ENCODE results near the gene EIF4H.
"Not testable (repeated sequence)": the region's sequence is repeated elsewhere in the genome, so short reads cannot be mapped to it uniquely, and the experiment has no call there.

EIF4H gene

DNA sequence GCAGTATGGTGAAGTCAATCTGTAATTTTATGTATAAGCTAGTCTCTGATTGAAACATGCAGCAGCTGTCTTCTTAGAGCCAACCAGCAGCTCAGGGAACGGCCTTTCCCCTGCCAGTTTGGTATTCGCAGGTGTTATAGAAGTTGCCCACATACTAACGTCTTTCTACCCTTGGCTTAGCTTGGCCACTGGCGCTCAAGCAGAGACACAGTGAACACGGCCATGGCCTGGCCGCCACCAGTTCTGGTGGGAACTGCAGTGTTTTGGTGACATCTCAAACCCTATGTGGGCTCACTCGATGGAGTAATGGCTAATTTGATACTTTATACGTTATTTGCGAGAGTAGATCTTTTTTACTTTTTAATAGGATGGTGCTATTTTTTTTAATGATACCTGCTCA lies 17.1 kb downstream of the EIF4H start:
- no peak overlapping the region for H3K4me3 ChIP-seq (ENCODE audit: low read length)
- no peaks in the 10 kb centered on the region for H3K4me1 ChIP-seq (ENCODE audit: control insufficient read depth, insufficient read depth, low read length)
- H3K36me3 ChIP-seq (ENCODE audit: control insufficient read depth, insufficient read depth, low read length), result peaks cover 38% of the 10 kb centered on the region
- no peaks in the 10 kb centered on the region for H3K27me3 ChIP-seq (ENCODE audit: control insufficient read depth, insufficient read depth, low read length)
- no peak overlapping the region for H3K9ac ChIP-seq (ENCODE audit: low read length)
- H3K9me3 ChIP-seq (ENCODE audit: control insufficient read depth, low read length), result no peaks in the 10 kb centered on the region

DNA sequence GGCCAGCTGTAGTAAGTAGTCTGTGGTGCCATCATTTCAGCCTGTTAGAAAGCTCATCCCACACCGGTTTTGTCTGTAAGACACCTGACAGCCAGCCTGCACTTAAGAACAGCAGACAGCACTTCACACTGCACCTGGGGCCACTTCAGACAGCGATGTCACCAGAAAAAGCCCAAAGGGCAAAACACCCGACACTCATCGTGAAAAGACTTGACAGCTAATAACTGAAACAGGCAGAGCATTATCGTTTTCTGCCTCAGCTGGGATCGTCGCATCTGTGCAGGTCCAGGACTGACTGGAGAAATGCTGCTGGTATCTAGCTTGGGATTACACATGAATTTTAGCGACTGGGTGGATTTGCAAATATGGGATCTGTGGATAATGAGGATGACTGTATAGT lies 18.9 kb downstream of the EIF4H start:
- Histone ChIP-seq H3K4me3 (ENCODE audit: low read length) (no peak overlapping the region), H3K9me3 (ENCODE audit: control insufficient read depth, low read length) (no peaks in the 10 kb centered on the region), H3K36me3 (ENCODE audit: control insufficient read depth, insufficient read depth, low read length) (peaks cover 38% of the 10 kb centered on the region), H3K9ac (ENCODE audit: low read length) (no peak overlapping the region), H3K4me1 (ENCODE audit: control insufficient read depth, insufficient read depth, low read length) (no peaks in the 10 kb centered on the region), H3K27me3 (ENCODE audit: control insufficient read depth, insufficient read depth, low read length) (no peaks in the 10 kb centered on the region)

DNA sequence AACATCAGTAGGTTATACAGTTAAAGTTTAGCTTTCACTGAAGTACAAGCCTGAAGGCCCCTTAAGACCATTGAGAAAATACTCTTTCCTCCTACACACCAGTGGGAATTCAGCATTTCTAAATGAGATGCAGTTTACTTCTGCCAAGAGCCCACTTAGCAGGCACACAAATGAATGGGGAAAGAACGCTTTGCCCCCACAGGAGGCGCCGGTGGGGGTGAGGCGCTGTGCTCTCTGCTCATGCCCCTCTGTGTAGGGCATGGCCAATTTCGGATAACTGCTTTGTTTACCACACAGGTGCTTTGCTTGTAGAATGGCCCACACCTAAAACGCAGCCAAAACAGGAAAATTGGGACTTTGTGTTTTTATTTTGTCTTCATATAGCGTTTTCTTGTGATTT lies 19.8 kb downstream of the EIF4H start:
- peaks cover 32% of the 10 kb centered on the region for H3K36me3 ChIP-seq (ENCODE audit: control insufficient read depth, insufficient read depth, low read length)
- H3K27me3 ChIP-seq (ENCODE audit: control insufficient read depth, insufficient read depth, low read length), result no peaks in the 10 kb centered on the region
- no peaks in the 10 kb centered on the region for H3K4me1 ChIP-seq (ENCODE audit: control insufficient read depth, insufficient read depth, low read length)
- no peak overlapping the region for H3K9ac ChIP-seq (ENCODE audit: low read length)
- H3K9me3 ChIP-seq (ENCODE audit: control insufficient read depth, low read length), result no peaks in the 10 kb centered on the region
- no peak overlapping the region for H3K4me3 ChIP-seq (ENCODE audit: low read length)

DNA sequence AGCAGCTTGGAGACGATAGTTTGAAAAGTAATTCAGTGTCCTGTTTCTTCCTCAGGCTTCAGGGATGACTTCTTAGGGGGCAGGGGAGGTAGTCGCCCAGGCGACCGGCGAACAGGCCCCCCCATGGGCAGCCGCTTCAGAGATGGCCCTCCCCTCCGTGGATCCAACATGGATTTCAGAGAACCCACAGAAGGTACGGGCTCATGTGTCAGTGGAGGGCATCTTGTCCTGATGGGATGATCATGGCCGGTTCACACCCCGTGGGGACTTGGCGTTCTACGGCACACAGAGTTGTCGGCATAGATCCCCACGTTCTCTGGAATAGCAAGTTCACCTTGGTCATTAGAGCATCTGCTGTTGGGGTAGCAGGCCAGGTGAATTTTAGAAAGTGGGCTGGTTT lies 20.5 kb downstream of the EIF4H start:
- H3K27me3 ChIP-seq (ENCODE audit: control insufficient read depth, insufficient read depth, low read length), result no peaks in the 10 kb centered on the region
- H3K4me3 ChIP-seq (ENCODE audit: low read length), result no peak overlapping the region
- H3K9me3 ChIP-seq (ENCODE audit: control insufficient read depth, low read length), result no peaks in the 10 kb centered on the region
- peaks cover 29% of the 10 kb centered on the region for H3K36me3 ChIP-seq (ENCODE audit: control insufficient read depth, insufficient read depth, low read length)
- no peak overlapping the region for H3K9ac ChIP-seq (ENCODE audit: low read length)
- H3K4me1 ChIP-seq (ENCODE audit: control insufficient read depth, insufficient read depth, low read length), result no peaks in the 10 kb centered on the region

DNA sequence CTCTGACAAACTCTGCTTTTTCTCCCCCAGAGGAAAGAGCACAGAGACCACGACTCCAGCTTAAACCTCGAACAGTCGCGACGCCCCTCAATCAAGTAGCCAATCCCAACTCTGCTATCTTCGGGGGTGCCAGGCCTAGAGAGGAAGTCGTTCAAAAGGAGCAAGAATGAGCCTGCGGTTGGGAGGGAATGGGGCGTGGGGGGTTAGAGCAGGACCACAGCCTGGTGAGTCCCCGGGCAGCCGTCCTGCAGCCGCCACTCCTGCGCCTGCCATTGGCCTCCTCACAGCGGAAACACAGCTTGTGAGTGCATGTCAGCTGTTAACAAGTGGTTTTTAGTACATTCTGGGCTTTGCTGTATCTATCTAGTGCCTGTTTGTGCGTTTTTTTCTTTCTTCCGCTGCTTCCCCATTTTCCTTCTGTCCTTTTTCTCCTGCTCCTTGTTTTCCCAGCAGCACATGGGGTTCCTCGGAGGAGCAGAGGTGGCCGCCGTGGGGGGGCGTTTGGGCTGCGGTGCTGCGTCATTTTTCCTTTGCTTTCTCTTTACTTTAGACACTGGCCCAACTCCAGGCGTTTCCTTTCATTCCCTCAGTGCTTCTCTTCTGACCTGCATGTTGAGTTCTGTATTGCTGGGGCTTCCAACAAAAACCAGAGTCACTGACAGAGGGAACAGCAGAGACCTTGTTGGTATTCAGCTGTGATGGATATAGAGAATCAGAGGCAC lies 21.1 kb downstream of the EIF4H start:
- H3K27me3 ChIP-seq (ENCODE audit: control insufficient read depth, insufficient read depth, low read length); H3K4me1 ChIP-seq (ENCODE audit: control insufficient read depth, insufficient read depth, low read length); H3K9me3 ChIP-seq (ENCODE audit: control insufficient read depth, low read length); H3K4me3 ChIP-seq (ENCODE audit: low read length); H3K9ac ChIP-seq (ENCODE audit: low read length): not testable (repeated sequence)
- H3K36me3 ChIP-seq (ENCODE audit: control insufficient read depth, insufficient read depth, low read length), result peaks cover 23% of the 10 kb centered on the region

DNA sequence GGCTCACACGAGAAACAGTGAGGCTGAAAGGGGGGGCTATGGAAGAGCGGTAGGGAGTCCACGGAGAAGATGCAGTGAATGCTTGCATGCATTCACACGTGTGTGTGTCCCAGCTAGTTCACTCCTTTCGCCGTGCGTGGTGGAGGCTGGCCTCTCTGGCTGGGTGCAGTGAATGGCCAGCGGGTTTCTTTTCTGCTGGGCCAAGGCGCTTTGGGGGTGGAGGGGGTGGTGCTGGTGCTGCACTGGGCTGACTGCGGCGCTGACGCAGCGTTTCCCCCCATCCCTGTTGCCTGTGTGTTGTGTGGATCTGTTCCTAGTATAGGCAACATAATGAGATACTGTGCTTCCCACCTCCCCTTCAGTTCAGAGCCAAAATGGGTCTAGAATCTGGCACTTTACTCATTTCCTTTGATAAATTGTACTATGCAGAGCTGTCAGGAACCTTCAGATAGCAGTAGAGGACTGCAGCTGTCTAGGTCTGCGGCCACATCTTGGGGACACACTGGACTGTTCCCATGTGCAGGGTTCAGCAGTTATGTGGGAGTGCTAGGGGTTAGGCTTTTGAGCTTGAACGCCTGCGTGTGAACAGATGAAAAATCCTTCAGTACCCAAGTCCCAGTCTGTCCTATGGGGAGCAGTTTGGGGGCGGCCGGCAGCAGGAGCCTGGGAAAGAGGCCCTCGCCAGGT lies 22.0 kb downstream of the EIF4H start:
- H3K4me1 ChIP-seq (ENCODE audit: control insufficient read depth, insufficient read depth, low read length); H3K4me3 ChIP-seq (ENCODE audit: low read length); H3K9ac ChIP-seq (ENCODE audit: low read length); H3K27me3 ChIP-seq (ENCODE audit: control insufficient read depth, insufficient read depth, low read length); H3K9me3 ChIP-seq (ENCODE audit: control insufficient read depth, low read length): not testable (repeated sequence)
- peaks cover 17% of the 10 kb centered on the region for H3K36me3 ChIP-seq (ENCODE audit: control insufficient read depth, insufficient read depth, low read length)

DNA sequence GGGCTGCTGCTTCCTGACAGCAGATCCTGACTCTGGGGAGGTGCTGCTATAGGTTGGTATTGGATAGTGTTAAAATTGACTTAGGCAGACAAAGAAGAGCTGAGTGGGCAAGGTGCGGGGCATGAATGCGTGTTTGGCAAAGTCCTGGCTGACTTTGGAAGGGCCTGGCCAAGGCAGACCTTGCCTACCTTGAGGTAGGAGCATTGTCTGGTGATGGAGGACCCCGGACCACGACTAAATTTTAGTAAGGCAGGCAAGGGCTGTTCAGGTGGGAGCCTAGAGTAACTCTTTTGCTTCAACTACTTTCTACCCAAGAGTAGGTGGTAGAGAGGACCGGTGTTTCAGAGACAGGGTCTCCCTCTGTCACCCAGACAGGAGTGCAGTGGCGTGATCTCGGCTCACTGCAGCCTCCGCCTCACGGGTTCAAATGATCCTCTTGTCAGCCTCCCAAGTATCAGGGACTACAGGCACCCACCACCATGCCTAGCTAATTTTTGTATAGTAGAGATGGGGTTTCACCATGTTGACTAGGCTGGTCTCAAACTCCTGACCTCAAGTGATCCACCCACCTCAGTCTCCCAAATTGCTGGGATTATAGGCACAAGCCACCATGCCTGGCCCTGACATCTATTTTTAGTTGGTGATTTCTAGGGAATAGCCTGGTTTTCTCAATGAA lies 23.4 kb downstream of the EIF4H start:
- Histone ChIP-seq H3K9me3 (ENCODE audit: control insufficient read depth, low read length) (no peaks in the 10 kb centered on the region), H3K4me3 (ENCODE audit: low read length) (no peak overlapping the region), H3K36me3 (ENCODE audit: control insufficient read depth, insufficient read depth, low read length) (peaks cover 14% of the 10 kb centered on the region), H3K4me1 (ENCODE audit: control insufficient read depth, insufficient read depth, low read length) (no peaks in the 10 kb centered on the region), H3K9ac (ENCODE audit: low read length) (no peak overlapping the region), H3K27me3 (ENCODE audit: control insufficient read depth, insufficient read depth, low read length) (no peaks in the 10 kb centered on the region)

DNA sequence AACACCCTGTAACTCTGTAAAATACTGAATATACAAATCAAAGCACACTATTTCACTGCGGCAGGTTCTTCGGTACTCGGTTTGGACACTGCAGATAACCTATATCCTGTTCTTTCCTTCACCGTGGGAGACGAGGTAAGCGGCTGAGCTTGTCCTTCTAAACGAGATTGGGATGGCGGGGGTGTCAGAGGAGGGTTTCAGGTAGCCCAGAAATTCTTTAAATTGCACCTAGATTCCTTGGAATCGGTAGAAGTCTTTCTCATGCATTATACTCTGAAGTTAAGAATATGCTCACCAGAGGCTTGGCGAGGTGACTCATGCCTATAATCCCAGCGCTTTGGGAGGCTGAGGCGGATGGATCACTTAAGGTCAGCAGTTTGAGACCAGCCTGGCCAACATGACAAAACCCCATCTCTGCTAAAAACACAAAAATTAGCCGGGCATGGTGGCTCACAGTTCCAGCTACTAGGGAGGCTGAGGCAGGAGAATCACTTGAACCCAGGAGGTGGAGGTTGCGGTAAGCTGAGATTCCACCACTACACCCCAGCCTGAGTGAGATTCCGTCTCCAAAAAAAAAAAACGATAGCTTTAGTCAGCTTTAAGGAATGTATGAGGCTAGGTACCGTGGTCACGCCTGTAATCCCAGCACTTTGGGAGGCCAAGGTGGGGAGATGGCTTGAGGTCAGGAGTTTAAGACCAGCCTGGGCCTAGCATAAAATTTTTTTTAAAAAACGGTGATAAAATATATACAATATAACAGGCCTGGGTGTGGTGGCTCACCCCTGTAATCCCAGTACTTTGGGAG lies 25.6 kb downstream of the EIF4H start:
- no peak overlapping the region for H3K4me3 ChIP-seq (ENCODE audit: low read length)
- no peak overlapping the region for H3K9ac ChIP-seq (ENCODE audit: low read length)
- no peaks in the 10 kb centered on the region for H3K4me1 ChIP-seq (ENCODE audit: control insufficient read depth, insufficient read depth, low read length)
- peaks cover 3% of the 10 kb centered on the region for H3K27me3 ChIP-seq (ENCODE audit: control insufficient read depth, insufficient read depth, low read length)
- no peaks in the 10 kb centered on the region for H3K36me3 ChIP-seq (ENCODE audit: control insufficient read depth, insufficient read depth, low read length)
- no peaks in the 10 kb centered on the region for H3K9me3 ChIP-seq (ENCODE audit: control insufficient read depth, low read length)

DNA sequence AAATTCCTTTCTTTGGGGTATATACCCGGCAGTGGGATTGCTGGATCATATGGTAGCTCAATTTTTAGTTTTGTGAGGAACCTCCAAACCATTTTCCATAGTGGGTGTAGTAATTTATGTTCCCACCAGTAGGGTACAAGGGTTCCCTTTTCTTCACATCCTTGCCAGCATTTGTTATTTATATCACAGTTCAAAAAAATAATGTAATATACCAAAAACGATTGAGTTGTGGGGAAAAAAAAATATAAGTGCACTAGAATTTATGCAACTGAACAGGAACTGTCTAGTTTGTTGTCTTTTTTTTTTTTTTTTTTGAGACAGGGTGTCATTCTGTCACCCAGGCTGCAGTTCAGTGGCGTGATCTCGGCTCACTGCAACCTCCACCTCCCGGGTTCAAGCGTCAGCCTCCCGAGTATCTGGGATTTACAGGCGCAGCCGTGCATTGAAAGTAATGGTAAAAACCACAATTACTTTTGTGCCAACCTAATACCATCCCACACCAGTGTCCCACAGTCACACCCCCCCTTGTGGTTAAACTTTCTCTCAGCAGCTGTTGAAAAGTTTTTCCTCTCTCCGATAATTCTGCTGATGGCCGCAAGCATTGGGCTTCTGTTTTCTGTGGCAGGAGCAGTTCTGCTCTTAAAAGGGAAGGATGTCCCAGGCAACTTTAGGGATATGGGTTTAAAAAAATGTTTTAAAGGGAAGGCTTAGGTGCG lies 28.8 kb downstream of the EIF4H start:
- Histone ChIP-seq H3K9me3 (ENCODE audit: control insufficient read depth, low read length) (no peaks in the 10 kb centered on the region), H3K4me1 (ENCODE audit: control insufficient read depth, insufficient read depth, low read length) (peaks cover 6% of the 10 kb centered on the region), H3K4me3 (ENCODE audit: low read length) (no peak overlapping the region), H3K9ac (ENCODE audit: low read length) (no peak overlapping the region), H3K27me3 (ENCODE audit: control insufficient read depth, insufficient read depth, low read length) (peaks cover 3% of the 10 kb centered on the region), H3K36me3 (ENCODE audit: control insufficient read depth, insufficient read depth, low read length) (no peaks in the 10 kb centered on the region)

DNA sequence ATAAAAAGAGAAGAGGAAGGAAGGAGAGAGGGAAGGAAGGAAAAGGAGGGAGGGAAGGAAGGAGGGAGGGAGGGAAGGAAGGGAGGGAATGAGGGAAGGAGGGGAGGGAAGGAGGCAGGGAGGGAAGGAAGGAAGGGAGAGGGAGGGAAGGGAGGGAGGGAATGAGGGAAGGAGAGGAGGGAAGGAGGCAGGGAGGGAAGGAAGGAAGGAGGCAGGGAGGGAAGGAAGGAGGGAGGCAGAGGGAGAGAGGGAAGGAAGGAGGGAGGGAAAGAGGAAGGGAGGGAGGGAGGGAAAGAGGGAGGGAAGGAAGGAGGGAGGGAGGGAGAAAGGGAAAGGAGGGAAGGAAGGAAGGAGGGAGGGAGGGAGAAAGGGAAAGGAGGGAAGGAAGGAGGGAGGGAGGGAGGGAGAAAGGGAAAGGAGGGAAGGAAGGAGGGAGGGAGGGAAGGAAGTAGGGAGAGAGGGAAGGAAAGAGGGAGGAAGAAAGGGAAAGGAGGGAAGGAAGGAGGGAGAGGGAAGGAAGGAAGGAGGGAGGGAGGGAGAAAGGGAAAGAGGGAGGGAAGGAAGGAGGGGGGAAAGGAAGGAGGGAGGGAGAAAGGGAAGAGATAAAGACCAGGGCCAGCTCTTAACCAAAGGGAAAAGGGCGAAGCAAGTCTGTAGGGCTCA lies 29.9 kb downstream of the EIF4H start:
- Histone ChIP-seq H3K9me3 (ENCODE audit: control insufficient read depth, low read length) (no peaks in the 10 kb centered on the region), H3K4me3 (ENCODE audit: low read length) (no peak overlapping the region), H3K27me3 (ENCODE audit: control insufficient read depth, insufficient read depth, low read length) (peaks cover 3% of the 10 kb centered on the region), H3K36me3 (ENCODE audit: control insufficient read depth, insufficient read depth, low read length) (no peaks in the 10 kb centered on the region), H3K4me1 (ENCODE audit: control insufficient read depth, insufficient read depth, low read length) (peaks cover 6% of the 10 kb centered on the region), H3K9ac (ENCODE audit: low read length) (no peak overlapping the region)

DNA sequence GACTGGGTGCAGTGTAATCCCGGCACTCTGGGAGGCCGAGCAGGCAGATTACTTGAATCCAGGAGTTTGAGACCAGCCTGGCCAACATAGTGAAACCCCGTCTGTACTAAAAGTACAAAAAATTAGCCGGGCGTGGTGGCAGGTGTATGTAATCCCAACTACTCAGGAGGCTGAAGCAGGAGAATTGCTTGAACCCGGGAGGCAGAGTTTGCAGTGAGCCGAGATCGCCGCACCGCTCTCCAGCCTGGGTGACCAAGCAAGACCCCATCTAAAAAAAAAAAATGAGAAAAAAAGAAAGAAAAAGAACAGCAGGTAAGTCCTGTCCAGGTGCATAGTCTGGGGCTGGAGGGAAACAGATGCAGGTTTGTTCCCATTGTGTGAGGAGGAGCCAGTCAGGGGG lies 31.9 kb downstream of the EIF4H start:
- not testable (repeated sequence) for H3K36me3 ChIP-seq (ENCODE audit: control insufficient read depth, insufficient read depth, low read length); H3K27me3 ChIP-seq (ENCODE audit: control insufficient read depth, insufficient read depth, low read length); H3K9ac ChIP-seq (ENCODE audit: low read length); H3K4me3 ChIP-seq (ENCODE audit: low read length); H3K9me3 ChIP-seq (ENCODE audit: control insufficient read depth, low read length); H3K4me1 ChIP-seq (ENCODE audit: control insufficient read depth, insufficient read depth, low read length)
